NCI-H774 (cell line): ENCODE measurements around the gene STON1.
"Not testable (repeated sequence)": the region's sequence is repeated elsewhere in the genome, so short reads cannot be mapped to it uniquely, and the experiment has no call there.

ENCODE experiments used
- DNase-seq: peaks from one replicate; lab custom pipeline; 2025; lab: John Stamatoyannopoulos, UW

Gene STON1

GRCh38 chr2:48529194-48529593 lies 760 bp upstream of the STON1 start:
- DNase-seq: no peak

DNA sequence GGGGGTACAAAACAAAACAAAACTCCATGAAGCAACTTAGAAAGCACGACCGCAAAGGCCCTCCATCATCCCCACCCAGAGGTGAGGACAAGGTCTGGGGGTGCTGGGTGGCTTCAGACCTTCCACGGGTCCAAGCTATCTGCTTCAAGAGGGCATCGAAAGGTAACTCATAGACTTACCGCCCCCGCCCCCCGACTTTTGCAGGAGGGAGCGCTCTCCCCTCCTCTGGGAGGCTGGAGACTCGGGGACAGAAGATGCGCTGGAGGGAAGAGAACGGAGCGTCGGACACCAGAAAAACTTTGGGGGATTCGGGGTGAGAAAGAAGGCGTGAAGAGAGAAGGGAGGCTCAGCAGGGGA lies 300 bp upstream of the STON1 start:
- no peak for DNase-seq

GRCh38 chr2:48531141-48531648 lies 1.2 kb downstream of the STON1 start:
- no peak for DNase-seq

DNA sequence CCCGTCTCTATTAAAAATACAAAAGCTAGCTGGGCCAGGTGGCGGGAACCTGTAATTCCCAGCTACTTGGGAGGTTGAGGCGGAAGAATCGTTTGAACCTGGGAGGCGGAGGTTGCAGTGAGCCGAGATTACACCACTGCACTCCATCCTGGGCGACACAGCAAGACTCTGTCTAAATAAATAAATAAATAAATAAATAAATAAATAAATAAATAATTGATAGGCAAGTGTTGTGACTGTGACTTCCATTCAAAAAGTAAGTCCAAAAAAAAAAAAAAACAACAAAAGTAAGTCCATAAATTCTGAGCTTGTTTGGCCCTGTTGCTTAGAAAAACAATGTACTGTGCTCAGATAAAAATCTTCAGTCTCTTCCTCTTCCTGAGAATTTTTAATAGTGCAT lies 2.2 kb downstream of the STON1 start:
- DNase-seq: no peak

DNA sequence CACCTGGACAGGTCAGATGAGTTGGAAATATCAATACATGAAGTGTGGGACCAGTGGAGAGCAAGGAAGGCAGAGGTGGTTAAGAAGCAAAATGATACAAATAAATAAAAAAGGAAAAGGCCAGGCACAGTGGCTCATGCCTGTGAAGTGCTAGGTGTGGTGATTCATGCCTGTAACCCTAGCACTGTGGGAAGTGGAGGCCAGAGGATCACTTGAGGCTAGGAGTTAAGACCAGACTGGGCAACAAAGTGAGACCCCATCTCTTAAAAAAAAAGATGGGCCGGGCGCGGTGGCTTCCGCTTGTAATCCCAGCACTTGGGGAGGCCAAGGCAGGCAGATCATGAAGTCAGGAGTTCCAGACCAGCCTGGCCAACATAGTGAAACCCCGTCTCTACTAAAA lies 2.9 kb downstream of the STON1 start:
- DNase-seq: no peak

GRCh38 chr2:48534781-48535180 lies 4.8 kb downstream of the STON1 start:
- no peak for DNase-seq

- DNase-seq: no peak
Observed at GRCh38 chr2:48540237-48540935, 10.4 kb downstream of the STON1 start.

GRCh38 chr2:48541666-48542389 lies 11.9 kb downstream of the STON1 start:
- DNase-seq: no peak

DNA sequence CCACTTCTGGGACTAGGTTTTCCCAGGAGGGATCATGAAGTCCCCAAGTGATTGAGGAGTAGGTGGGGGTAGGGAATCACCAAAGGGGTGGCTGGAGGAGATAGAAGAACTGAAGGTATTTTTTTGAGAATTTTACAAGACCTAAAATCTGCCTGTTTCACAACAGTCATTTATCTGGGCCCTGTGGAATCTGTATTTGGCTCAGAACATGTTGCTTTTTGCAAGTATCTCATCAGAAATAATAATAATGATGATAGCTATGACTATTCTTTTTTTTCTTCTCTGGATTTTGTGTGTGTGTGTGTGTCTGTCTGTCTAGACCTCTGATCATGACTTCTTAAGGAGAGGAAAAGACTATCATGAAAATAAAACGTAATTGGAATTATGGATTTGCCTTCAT lies 13.9 kb downstream of the STON1 start:
- no peak for DNase-seq

DNA sequence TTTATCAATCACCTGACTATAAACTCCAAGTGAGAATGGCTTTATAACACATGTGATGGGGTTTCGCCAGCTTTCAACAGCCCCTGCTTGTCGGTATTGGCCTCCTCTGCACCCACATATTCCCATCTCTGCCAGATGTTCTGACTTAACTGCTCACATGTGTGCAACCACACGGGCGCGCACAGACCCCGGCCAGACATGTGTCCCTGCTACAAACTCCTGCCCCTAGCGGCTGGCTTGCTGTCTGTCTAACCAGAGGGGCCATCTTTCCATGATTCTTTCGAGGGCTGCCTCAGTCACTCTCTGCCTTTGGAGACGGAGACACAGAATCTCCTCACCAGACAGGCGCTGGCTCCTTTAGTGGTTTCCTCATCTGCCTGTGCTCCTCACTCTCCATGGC lies 15.3 kb downstream of the STON1 start:
- DNase-seq: no peak

- DNase-seq: no peak
Observed at GRCh38 chr2:48548840-48549239, 18.9 kb downstream of the STON1 start.

DNA sequence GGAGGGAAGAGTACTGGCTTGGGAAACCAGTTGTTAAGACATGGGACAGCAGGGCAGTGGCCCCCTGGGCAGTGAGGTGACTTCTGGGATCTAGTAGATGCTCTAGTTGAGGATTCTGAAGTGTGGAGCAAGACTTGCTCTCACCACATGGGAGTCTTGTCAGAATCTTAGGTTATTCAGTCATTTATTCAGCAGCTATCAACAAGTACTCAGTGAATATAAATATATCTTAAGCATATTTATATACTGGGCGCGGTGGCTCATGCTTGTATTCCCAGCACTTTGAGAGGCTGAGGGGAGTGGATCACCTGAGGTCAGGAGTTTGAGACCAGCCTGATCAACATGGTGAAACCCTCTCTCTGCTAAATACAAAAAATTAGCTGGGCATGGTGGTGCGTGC lies 20.0 kb downstream of the STON1 start:
- no peak for DNase-seq

- DNase-seq: no peak
Observed at GRCh38 chr2:48551548-48551947, 21.6 kb downstream of the STON1 start.

GRCh38 chr2:48555071-48555470 lies 25.1 kb downstream of the STON1 start:
- DNase-seq: not testable (repeated sequence)

DNA sequence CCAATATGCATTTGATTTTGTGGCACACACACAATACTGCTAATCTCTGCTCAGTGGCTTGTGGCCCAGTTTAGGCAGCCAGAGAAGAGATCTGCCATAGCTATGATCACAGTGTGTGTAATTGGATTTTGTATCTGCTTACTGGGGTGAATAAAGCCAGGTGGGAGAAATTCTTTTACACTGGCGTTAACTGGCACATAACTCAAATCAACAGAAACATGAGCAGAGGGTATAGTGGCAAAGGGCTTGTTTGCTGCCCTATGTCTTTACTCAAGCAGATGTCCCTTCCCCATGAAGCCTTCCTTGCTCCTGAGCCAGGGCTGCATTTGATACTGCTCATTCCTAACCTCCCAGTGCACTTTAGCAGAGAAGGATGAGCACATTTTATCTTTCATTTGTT lies 28.5 kb downstream of the STON1 start:
- DNase-seq: no peak

DNA sequence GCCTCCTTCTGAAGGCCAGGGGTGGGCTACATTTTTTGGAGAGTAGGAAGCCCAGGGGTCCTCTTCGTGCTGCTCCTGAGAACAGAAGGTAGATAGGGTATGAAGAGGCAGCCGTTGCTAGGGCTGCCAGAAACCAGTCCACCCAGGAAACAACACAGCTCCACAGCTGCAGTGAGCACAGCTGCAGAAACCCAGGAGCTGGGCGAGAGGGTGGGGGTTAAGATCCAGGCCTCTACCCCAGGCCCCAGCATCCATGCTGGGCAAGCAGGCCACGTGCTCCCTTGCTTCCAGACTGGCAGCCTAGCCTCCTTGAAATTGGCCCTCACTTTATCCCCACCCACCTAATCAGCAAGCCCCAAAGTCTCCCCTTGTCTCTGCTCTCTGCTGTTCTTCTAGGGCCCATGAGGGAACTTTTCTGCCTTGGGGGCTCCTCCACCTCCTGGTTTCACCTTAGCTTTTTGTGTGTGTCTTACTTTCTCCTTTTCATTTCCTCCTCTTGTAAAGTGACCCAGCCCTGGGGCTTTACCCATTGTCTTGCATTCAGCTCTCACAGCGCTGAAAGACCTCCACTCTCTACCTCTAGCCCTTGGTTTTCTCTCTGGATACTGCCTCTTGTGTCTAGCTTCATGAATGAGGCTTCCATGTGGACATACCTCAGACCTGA lies 30.7 kb downstream of the STON1 start:
- no peak for DNase-seq

DNA sequence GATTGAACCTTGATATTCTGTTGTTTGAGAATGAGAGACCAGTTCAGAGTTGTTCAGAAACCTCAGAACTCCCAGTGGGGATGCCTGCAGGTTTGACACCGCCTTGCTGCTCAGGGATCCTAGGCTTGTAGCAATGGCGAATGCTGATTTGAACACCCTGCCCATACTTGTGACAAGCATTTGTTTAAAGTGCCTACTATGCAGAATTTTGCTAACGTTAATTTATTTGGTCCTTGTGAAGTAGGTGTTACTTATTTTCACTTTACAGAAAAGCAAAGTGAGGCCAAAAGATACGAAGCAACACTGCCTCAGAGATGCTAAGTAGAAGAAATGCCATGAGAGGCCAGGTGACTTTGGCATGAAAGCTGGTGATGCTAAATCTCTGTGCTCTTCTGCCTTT lies 32.3 kb downstream of the STON1 start:
- no peak for DNase-seq

DNA sequence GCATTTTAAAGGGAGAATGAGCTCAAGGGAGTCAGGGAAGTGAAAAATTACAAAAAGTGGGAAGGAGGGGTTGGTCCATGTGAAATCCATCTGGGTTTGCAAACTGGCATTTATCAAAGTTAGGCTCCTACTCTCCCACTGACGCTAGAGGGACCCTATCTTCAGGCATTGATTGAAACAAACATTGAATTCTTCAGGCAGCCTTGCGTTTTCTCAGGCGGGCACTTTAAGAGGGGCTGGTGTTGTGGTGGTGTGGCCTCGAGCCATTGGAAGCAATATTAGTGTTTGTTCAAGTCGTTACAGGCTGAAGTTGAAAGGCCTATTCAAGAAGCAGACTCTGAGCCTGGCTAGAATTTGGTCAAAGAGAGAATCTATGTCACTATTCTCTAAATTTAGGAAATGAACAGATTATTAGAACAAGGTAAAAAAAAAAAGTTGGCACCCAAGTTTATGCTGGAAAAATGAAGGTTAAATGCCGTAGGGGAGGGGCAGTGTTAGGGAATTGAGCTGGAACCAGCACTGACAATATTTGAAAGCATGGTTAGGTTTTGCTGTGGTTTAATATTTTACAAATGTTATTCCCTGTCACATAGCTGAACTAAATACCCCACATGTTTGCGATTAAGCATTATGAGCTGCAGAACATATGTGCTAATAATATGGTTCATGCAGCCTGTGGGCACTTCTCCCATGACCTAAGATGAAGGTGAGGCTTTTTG lies 36.8 kb downstream of the STON1 start:
- no peak for DNase-seq

DNA sequence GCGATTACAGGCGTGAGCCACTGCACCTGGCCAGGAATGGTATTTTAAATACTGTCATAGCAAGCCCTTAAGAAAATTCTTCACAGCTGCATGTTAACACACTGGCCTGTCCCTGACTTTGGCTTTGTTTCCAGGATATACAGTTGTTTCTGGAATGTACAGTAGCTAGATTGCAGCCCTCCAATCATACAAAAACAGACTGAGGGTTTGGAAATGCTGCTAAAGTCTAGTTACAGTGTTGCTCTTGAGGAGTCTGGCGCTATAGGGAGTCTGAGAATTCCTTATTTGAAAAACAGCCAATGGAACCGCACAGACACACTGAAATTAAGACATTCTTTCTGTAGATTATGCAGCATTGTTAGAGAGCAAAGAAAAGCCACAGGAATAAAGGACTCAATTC lies 37.7 kb downstream of the STON1 start:
- no peak for DNase-seq

DNA sequence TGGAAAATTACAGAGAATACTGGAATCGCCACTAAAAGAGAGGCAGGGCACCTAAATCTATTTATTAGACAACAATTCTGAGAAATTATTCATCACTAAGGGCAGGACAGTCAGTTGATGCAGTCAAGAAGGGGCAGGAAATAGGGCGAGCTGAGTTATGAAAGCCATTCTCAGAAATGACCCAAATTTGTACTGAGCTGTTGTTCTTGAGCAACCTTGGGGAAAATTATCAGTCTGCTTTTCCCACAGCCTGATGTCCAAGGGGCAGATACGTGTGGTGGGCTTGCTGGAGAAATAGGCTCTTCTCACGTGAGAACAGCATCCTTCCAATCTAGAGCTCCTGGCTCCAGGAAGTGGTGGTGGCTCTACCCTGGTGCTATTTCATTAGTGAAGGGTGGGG lies 38.6 kb downstream of the STON1 start:
- no peak for DNase-seq

DNA sequence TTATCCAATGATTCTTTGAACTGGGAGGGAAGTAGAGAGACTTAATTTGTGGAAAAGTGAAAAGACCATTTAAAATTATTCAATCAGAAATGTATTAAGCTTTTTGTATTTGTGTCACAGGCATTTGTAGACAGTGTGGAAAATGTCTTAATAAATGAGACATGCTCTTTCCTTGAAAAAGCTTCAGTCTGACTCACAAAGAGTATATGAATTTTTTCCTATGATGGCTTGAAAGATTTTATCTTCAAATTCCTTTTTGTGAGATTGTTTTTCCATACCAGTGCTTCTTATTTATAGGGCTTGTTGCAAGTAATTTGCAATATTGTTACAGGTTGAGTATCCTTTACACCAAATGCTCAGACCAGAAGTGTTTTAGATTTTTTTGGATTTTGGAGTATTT lies 39.5 kb downstream of the STON1 start:
- no peak for DNase-seq

- DNase-seq: no peak
Observed at GRCh38 chr2:48572816-48573215, 42.9 kb downstream of the STON1 start.
